ENCODE results near the gene YAF2. TPM values are rescaled to one million over a fixed set of nuclear protein-coding genes. Genes with fewer than 3 reads are reported as not detected.
A peak's percentile ranks its signal among the peaks of the same experiment; 100 is the strongest.

Gene YAF2
- 19.9 and 20.0 TPM in 2 replicates for total RNA-seq

- Histone ChIP-seq H3K4me3 (ENCODE audit: insufficient read depth, low read length) (peak within 1 kb of the TSS; percentile 90), H3K36me3 (ENCODE audit: insufficient read depth, low read length) (peaks cover 17% of the 10 kb centered on the region), H3K4me2 (ENCODE audit: insufficient read depth, low read length) (peak within 1 kb of the TSS; percentile 94), H4K20me1 (ENCODE audit: insufficient read depth, low read length) (peaks cover 6% of the 10 kb centered on the region), H3K4me1 (ENCODE audit: insufficient read depth, low read length) (peaks cover 29% of the 10 kb centered on the region), H3K79me2 (ENCODE audit: insufficient read depth, low read length) (peaks cover 51% of the 10 kb centered on the region), H3K9me3 (ENCODE audit: low read depth, low read length) (no peaks in the 10 kb centered on the region), H3K27me3 (ENCODE audit: insufficient read depth, low read length) (no peaks in the 10 kb centered on the region), H3K27ac (ENCODE audit: low read depth, low read length) (peak within 1 kb of the TSS; percentile 76), H2AFZ (ENCODE audit: low read length) (peak within 1 kb of the TSS; percentile 98)
- TF ChIP-seq CTCF (IDR thresholded peaks at IDR 0.05; ENCODE audit: extremely low read depth, low read depth, low read length) = no peak
- DNase-seq (ENCODE audit: insufficient read length, low spot score, missing footprints) = peak; percentile 100
Measured at GRCh38 chr12:42238240-42239140, at the start of gene YAF2. Gene YAF2 (minus strand): TSS chr12:42238248. CDS start chr12:42238180, 68 bp downstream.

- no peaks in the 10 kb centered on the region for H3K9me3 ChIP-seq (ENCODE audit: low read depth, low read length)
- H3K79me2 ChIP-seq (ENCODE audit: insufficient read depth, low read length) = no peaks in the 10 kb centered on the region
- no peak for TF ChIP-seq CTCF (IDR thresholded peaks at IDR 0.05; ENCODE audit: extremely low read depth, low read depth, low read length)
- no peak overlapping the region for H3K4me2 ChIP-seq (ENCODE audit: insufficient read depth, low read length)
- H3K4me1 ChIP-seq (ENCODE audit: insufficient read depth, low read length) = no peaks in the 10 kb centered on the region
- no peak overlapping the region for H2AFZ ChIP-seq (ENCODE audit: low read length)
- no peaks in the 10 kb centered on the region for H4K20me1 ChIP-seq (ENCODE audit: insufficient read depth, low read length)
- H3K27me3 ChIP-seq (ENCODE audit: insufficient read depth, low read length) = no peaks in the 10 kb centered on the region
- H3K4me3 ChIP-seq (ENCODE audit: insufficient read depth, low read length) = no peak overlapping the region
- DNase-seq (ENCODE audit: insufficient read length, low spot score, missing footprints) = no peak
- no peaks in the 10 kb centered on the region for H3K36me3 ChIP-seq (ENCODE audit: insufficient read depth, low read length)
- H3K27ac ChIP-seq (ENCODE audit: low read depth, low read length) = no peak overlapping the region
Measured at GRCh38 chr12:42286741-42287140, 48.7 kb upstream of the YAF2 start.

- Histone ChIP-seq H3K4me2 (ENCODE audit: insufficient read depth, low read length) (no peak overlapping the region), H3K9me3 (ENCODE audit: low read depth, low read length) (no peaks in the 10 kb centered on the region), H3K27me3 (ENCODE audit: insufficient read depth, low read length) (no peaks in the 10 kb centered on the region), H4K20me1 (ENCODE audit: insufficient read depth, low read length) (no peaks in the 10 kb centered on the region), H3K79me2 (ENCODE audit: insufficient read depth, low read length) (no peaks in the 10 kb centered on the region), H3K4me1 (ENCODE audit: insufficient read depth, low read length) (no peaks in the 10 kb centered on the region), H3K36me3 (ENCODE audit: insufficient read depth, low read length) (no peaks in the 10 kb centered on the region), H3K4me3 (ENCODE audit: insufficient read depth, low read length) (no peak overlapping the region), H3K27ac (ENCODE audit: low read depth, low read length) (no peak overlapping the region), H2AFZ (ENCODE audit: low read length) (no peak overlapping the region)
- no peak for DNase-seq (ENCODE audit: insufficient read length, low spot score, missing footprints)
- TF ChIP-seq CTCF (IDR thresholded peaks at IDR 0.05; ENCODE audit: extremely low read depth, low read depth, low read length) = no peak
Measured at GRCh38 chr12:42285431-42285830, 47.4 kb upstream of the YAF2 start.

- H3K9me3 ChIP-seq (ENCODE audit: low read depth, low read length) = no peaks in the 10 kb centered on the region
- no peak overlapping the region for H2AFZ ChIP-seq (ENCODE audit: low read length)
- H3K36me3 ChIP-seq (ENCODE audit: insufficient read depth, low read length) = no peaks in the 10 kb centered on the region
- H3K4me3 ChIP-seq (ENCODE audit: insufficient read depth, low read length) = no peak overlapping the region
- no peaks in the 10 kb centered on the region for H3K27me3 ChIP-seq (ENCODE audit: insufficient read depth, low read length)
- no peaks in the 10 kb centered on the region for H3K79me2 ChIP-seq (ENCODE audit: insufficient read depth, low read length)
- H3K4me1 ChIP-seq (ENCODE audit: insufficient read depth, low read length) = no peaks in the 10 kb centered on the region
- no peaks in the 10 kb centered on the region for H4K20me1 ChIP-seq (ENCODE audit: insufficient read depth, low read length)
- H3K27ac ChIP-seq (ENCODE audit: low read depth, low read length) = no peak overlapping the region
- no peak overlapping the region for H3K4me2 ChIP-seq (ENCODE audit: insufficient read depth, low read length)
- peak; percentile 92 for DNase-seq (ENCODE audit: insufficient read length, low spot score, missing footprints)
- no peak for TF ChIP-seq CTCF (IDR thresholded peaks at IDR 0.05; ENCODE audit: extremely low read depth, low read depth, low read length)
Measured at GRCh38 chr12:42284876-42285275, 46.8 kb upstream of the YAF2 start.
